GM12891 (cell line): ENCODE measurements around the gene C19orf67.

Experiments used
- POLR2A ChIP-seq: IDR thresholded peaks from 2 replicates; pipeline ENCODE4 v1.6.1; 2011; ENCODE audit warnings: low read depth, low read length, control low read depth
- POLR2AphosphoS5 ChIP-seq: IDR thresholded peaks from 2 replicates; pipeline ENCODE4 v1.6.1; 2011; ENCODE audit warnings: low read depth, low read length, control low read depth
- POU2F2 ChIP-seq: IDR thresholded peaks from 2 replicates; pipeline ENCODE4 v1.6.1; 2011; ENCODE audit warnings: low read depth, mild to moderate bottlenecking, control low read depth, low read length, moderate library complexity
- SPI1 ChIP-seq: IDR thresholded peaks from 2 replicates; pipeline ENCODE4 v1.6.1; 2011; ENCODE audit warnings: low read depth, low read length, control low read depth

DNA sequence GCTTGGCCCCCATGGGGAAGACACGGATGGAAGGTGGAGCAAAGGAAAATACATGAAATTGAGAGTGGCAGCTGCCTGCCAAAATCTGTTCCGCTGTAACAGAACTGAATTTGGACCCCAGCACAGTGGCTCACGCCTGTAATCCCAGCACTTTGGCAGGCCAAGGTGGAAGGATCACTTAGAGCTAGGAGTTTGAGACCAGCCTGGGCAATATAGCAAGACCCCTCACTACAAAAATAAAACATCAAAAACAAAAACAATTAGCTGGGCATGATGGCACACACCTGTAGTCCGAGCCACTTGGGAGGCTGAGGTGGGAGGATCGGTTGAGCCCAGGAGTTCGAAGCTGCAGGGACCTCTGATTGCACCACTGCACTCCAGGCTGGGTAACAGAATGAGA is 33.1 kb downstream of the C19orf67 start:
- no peak for TF ChIP-seq POLR2A
- no peak for TF ChIP-seq SPI1
- TF ChIP-seq POLR2AphosphoS5: no peak
- no peak for TF ChIP-seq POU2F2
